ENCODE results near the gene WDR70. TPM values are rescaled to one million over a fixed set of nuclear protein-coding genes. Genes with fewer than 3 reads are reported as not detected.

Gene WDR70
- total RNA-seq (2022; extraction: Qiagen RNA extraction) = 9.5 to 12.4 TPM (median 11.0 TPM) in 5 replicates

GRCh38 chr5:37379100-37379628, at the start of gene WDR70:
Gene WDR70 (plus strand): TSS chr5:37379318. CDS start chr5:37379368, 50 bp downstream.

GRCh38 chr5:37370864-37371726, 8.0 kb upstream of the WDR70 start, which contains the start of gene NUP155:
Gene NUP155 (minus strand): TSS chr5:37371106. CDS start chr5:37370977, 129 bp downstream.

Other genes starting within 250 kb of the WDR70 start
- gene CPLANE1, start 129.9 kb upstream of the WDR70 start, total RNA-seq (2022; extraction: Qiagen RNA extraction) = 2.9 to 5.3 TPM (median 4.7 TPM) in 5 replicates
- gene NUP155, start 8.2 kb upstream of the WDR70 start, total RNA-seq (2022; extraction: Qiagen RNA extraction) = 14.9 to 20.8 TPM (median 18.1 TPM) in 5 replicates